Liver (tissue), 9 donors: ENCODE results near the gene FARS2. TPM values are rescaled to one million over a fixed set of nuclear protein-coding genes. Genes with fewer than 3 reads are reported as not detected.

ENCODE experiments used
- DNase-seq: peaks from one replicate; pipeline ENCODE4 v3.0.0-alpha.2; 2017; ENCODE audit warnings: low spot score
- H3K27ac ChIP-seq, 2 donors: one replicate each; pipeline ENCODE4 v1.7.0; 2013; ENCODE audit warnings: inconsistent platforms in 2 of 2, low read length in 2 of 2, control low read depth in 1 of 2, low read depth in 1 of 2, mild to moderate bottlenecking in 1 of 2
- H3K27me3 ChIP-seq, 4 donors: one replicate each; pipeline versions ENCODE4 v1.6.1 to v1.7.0; 2013; ENCODE audit warnings: low read length in 3 of 4, inconsistent platforms in 1 of 4, mild to moderate bottlenecking in 1 of 4, moderate library complexity in 1 of 4; ENCODE audit not compliant: control insufficient read depth in 4 of 4, insufficient read depth in 4 of 4
- H3K36me3 ChIP-seq, 4 donors: one replicate each; pipeline versions ENCODE4 v1.6.1 to v1.7.0; 2013; ENCODE audit warnings: low read length in 3 of 4, mild to moderate bottlenecking in 3 of 4, low read depth in 1 of 4, moderate library complexity in 1 of 4; ENCODE audit not compliant: control insufficient read depth in 4 of 4, insufficient read depth in 3 of 4
- H3K4me1 ChIP-seq, 4 donors: one replicate each; pipeline versions ENCODE4 v1.6.1 to v1.7.0; 2013; ENCODE audit warnings: low read length in 3 of 4, mild to moderate bottlenecking in 3 of 4, moderate library complexity in 1 of 4; ENCODE audit not compliant: control insufficient read depth in 4 of 4, insufficient read depth in 4 of 4
- H3K4me3 ChIP-seq, 3 donors: one replicate each; pipeline versions ENCODE4 v1.6.1 to v1.7.0; 2013; ENCODE audit warnings: low read length in 3 of 3, control low read depth in 1 of 3, low read depth in 1 of 3, mild to moderate bottlenecking in 1 of 3
- H3K9ac ChIP-seq, 2 donors: one replicate each; pipeline ENCODE4 v1.7.0; 2013; ENCODE audit warnings: low read length in 2 of 2, mild to moderate bottlenecking in 2 of 2, moderate library complexity in 2 of 2, control low read depth in 1 of 2, low read depth in 1 of 2
- H3K9me3 ChIP-seq, 4 donors: one replicate each; pipeline versions ENCODE4 v1.6.1 to v1.7.0; 2013; ENCODE audit warnings: low read length in 3 of 4; ENCODE audit not compliant: control insufficient read depth in 4 of 4
- ATF3 ChIP-seq: IDR thresholded peaks from 2 replicates; pipeline ENCODE4 v1.6.1; 2016; ENCODE audit warnings: antibody characterized with exemption
- CTCF ChIP-seq: fragments of 150-350 bp; IDR thresholded peaks from 2 replicates; pipeline ENCODE4 v1.5.1; 2017; ENCODE audit warnings: improper control_type of control experiment, low read depth, low read length; ENCODE audit not compliant: missing input control
- EGR1 ChIP-seq, 2 donors: IDR thresholded peaks; 2 replicates each; pipeline ENCODE4 v1.6.1; 2016 to 2018; ENCODE audit warnings: antibody characterized with exemption in 2 of 2, low read depth in 2 of 2
- FOXA2 ChIP-seq: IDR thresholded peaks from 2 replicates; pipeline ENCODE4 v1.6.1; 2016; ENCODE audit warnings: antibody characterized with exemption
- HNF4A ChIP-seq, 2 donors: conservative IDR thresholded peaks; 2 replicates each; pipeline ENCODE4 v1.6.1; 2016; ENCODE audit warnings: antibody characterized with exemption in 2 of 2, mild to moderate bottlenecking in 2 of 2
- JUND ChIP-seq, 2 donors: IDR thresholded peaks; 2 replicates each; pipeline ENCODE4 v1.6.1; 2016; ENCODE audit warnings: antibody characterized with exemption in 2 of 2
- MAX ChIP-seq: IDR thresholded peaks from 2 replicates; pipeline ENCODE4 v1.6.1; 2016; ENCODE audit warnings: antibody characterized with exemption
- NR2F2 ChIP-seq: IDR thresholded peaks from 2 replicates; pipeline ENCODE4 v1.6.1; 2016; ENCODE audit warnings: antibody characterized with exemption
- RAD21 ChIP-seq, 2 donors: IDR thresholded peaks; 2 replicates each; pipeline ENCODE4 v1.6.1; 2016; ENCODE audit warnings: antibody characterized with exemption in 2 of 2, mild to moderate bottlenecking in 2 of 2
- RXRA ChIP-seq, 2 donors: IDR thresholded peaks; 2 replicates each; pipeline ENCODE4 v1.6.1; 2017 to 2018; ENCODE audit warnings: antibody characterized with exemption in 2 of 2, mild to moderate bottlenecking in 1 of 2
- ZBTB33 ChIP-seq: IDR thresholded peaks from 2 replicates; pipeline ENCODE4 v1.6.1; 2016; ENCODE audit warnings: antibody characterized with exemption
- WGBS: extraction: QIAGEN DNeasy Blood & Tissue Kit; methylation state at CpG from one replicate; pipeline ENCODE4 v1.1.7; 2013; 5-methylcytosine and 5-hydroxymethylcytosine counted together
- polyA plus RNA-seq, 2 donors: library from polyadenylated mRNA; stranded (reverse) in 1 of 2; unstranded in 1 of 2; fragments of 200-250 nt in 1 of 2; fragments of >200 nt in 1 of 2; fragmentation: Nextera tagmentation in 1 of 2; extraction: Ambion mirVana in 1 of 2; gene quantifications; one replicate each; pipeline versions ENCODE4 v1.2.1 to v1.2.3, GENCODE V29; 2013 to 2015
- total RNA-seq, 2 donors: library from RNA; depleted of rRNA; stranded (reverse); fragments of >200 nt; gene quantifications; one replicate each; pipeline ENCODE4 v1.2.3, GENCODE V29; 2014
- donor health status: healthy.
- donor health status: healthy.
- donor health status: healthy.
- donor health status: healthy.
- donor health status: healthy.

Gene FARS2
- total and polyA plus RNA-seq, 4 donors, result 7.8 to 25.9 (median 11.2) TPM

GRCh38 chr6:5766260-5766659 is 504.9 kb downstream of the FARS2 start:
- Histone ChIP-seq H3K4me3 (no peak overlapping the region), H3K9ac (no peak overlapping the region), H3K27me3 (no peaks in the 10 kb centered on the region), H3K36me3 (no peaks in the 10 kb centered on the region), H3K4me1 (peaks cover 0 to 3% (median 0%) of the 10 kb centered on the region in 4 donors), H3K27ac (no peak overlapping the region), H3K9me3 (no peaks in the 10 kb centered on the region)
- TF ChIP-seq MAX (no peak), HNF4A (conservative IDR thresholded peaks at IDR 0.05) (no peak), JUND (IDR thresholded peaks at IDR 0.05) (no peak)
- WGBS, result 71% methylated on average over 3 of the region's 3 CpGs
- no peak for DNase-seq

GRCh38 chr6:5767471-5767870 is 506.2 kb downstream of the FARS2 start:
- Histone ChIP-seq H3K4me1 (no peaks in the 10 kb centered on the region), H3K4me3 (no peak overlapping the region), H3K27ac (no peak overlapping the region), H3K9me3 (no peaks in the 10 kb centered on the region), H3K27me3 (no peaks in the 10 kb centered on the region), H3K9ac (no peak overlapping the region), H3K36me3 (no peaks in the 10 kb centered on the region)
- no peak for TF ChIP-seq RXRA (IDR thresholded peaks at IDR 0.05)
- no peak for DNase-seq
- WGBS, result 97% methylated on average over 2 of the region's 2 CpGs

- Histone ChIP-seq H3K9ac (no peak overlapping the region), H3K27ac (no peak overlapping the region), H3K27me3 (no peaks in the 10 kb centered on the region), H3K4me3 (no peak overlapping the region), H3K4me1 (no peaks in the 10 kb centered on the region), H3K36me3 (no peaks in the 10 kb centered on the region), H3K9me3 (no peaks in the 10 kb centered on the region)
- DNase-seq, result no peak
- 97% methylated on average over 7 of the region's 7 CpGs for WGBS
- TF ChIP-seq CTCF (no peak), MAX (no peak), NR2F2 (no peak), ATF3 (no peak), RAD21 (IDR thresholded peaks at IDR 0.05) (no peak)
Measured at GRCh38 chr6:5771211-5771610, 509.9 kb downstream of the FARS2 start.

DNA sequence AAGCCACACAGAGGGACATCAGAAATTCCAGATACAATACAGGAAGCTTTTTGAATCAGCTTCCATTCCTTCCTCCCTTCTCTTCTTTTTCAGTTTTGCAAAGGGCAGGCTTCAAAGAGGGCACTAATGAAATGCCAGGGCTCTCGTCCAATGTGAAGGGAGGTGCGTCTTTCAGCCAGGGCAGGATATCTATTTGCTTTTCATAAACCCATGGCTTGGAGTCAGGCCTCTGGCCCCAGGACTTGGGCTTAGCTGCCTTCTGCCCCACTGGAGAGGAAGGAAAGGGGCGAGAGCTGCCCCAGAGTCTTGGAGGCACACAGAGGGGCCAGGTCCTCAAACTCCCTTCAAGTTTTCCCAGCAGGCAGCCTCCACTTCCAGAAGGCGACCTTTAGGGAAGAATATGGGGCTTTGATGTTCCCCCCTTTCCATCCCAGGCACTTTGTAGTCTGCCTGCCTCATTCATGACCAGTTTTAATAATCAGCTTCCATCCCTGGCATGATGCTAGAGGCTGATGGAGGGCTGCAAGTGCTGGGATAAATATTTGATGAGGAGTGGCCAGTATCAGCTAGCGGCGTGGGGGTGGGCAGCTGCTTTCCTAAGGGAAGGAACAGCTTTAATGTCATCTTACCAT is 510.6 kb downstream of the FARS2 start:
- Histone ChIP-seq H3K4me3 (no peak overlapping the region), H3K27me3 (no peaks in the 10 kb centered on the region), H3K4me1 (no peaks in the 10 kb centered on the region), H3K9ac (no peak overlapping the region), H3K9me3 (no peaks in the 10 kb centered on the region), H3K36me3 (no peaks in the 10 kb centered on the region), H3K27ac (no peak overlapping the region)
- DNase-seq, result no peak
- WGBS, result 96% methylated on average over 6 of the region's 6 CpGs
- TF ChIP-seq EGR1 (IDR thresholded peaks at IDR 0.05; ENCODE audit: low read depth in 2 of 2) (no peak), MAX (no peak), CTCF (no peak), ZBTB33 (no peak), HNF4A (conservative IDR thresholded peaks at IDR 0.05) (no peak), FOXA2 (no peak)
